A673 (cell line): ENCODE measurements around the gene HPX. TPM values are rescaled to one million over a fixed set of nuclear protein-coding genes. Genes with fewer than 3 reads are reported as not detected.
A peak's percentile ranks its signal among the peaks of the same experiment; 100 is the strongest.

Experiments used
- BruUV-seq: library from RNA; stranded (reverse); fragments of 400-500 nt; replicated peaks from 2 replicates; lab custom pipeline; 2021; lab: Mats Ljungman, UMichigan
- CTCF ChIA-PET: fragments of 300-600 bp; sonication (Branson Sonifier 250); formaldehyde crosslinking; loops from one replicate; lab custom pipeline; 2022; ENCODE audit warnings: antibody characterized with exemption; lab: Charles Lee
- POLR2A ChIA-PET: fragments of 300-600 bp; sonication (Branson Sonifier 250); formaldehyde crosslinking; loops from one replicate; lab custom pipeline; 2022; ENCODE audit warnings: antibody characterized with exemption; ENCODE audit not compliant: low non-redundant PET; lab: Charles Lee
- DNase-seq: peaks from one replicate; pipeline ENCODE4 v3.0.0-alpha.2; 2015; ENCODE audit warnings: low spot score
- H3K27ac ChIP-seq: fragments of 200-600 bp; sonication (generic); 2 replicates; pipeline ENCODE4 v1.5.1; 2016; ENCODE audit warnings: mixed run types, low read depth, mild to moderate bottlenecking, mixed read lengths, antibody characterized with exemption, low read length; ENCODE audit not compliant: poor library complexity, severe bottlenecking
- H3K27me3 ChIP-seq: fragments of 200-600 bp; sonication (generic); replicated peaks from 2 replicates; pipeline ENCODE4 v1.6.1; 2017; ENCODE audit warnings: mixed run types, low read depth, mild to moderate bottlenecking, mixed read lengths, antibody characterized with exemption, low read length; ENCODE audit not compliant: insufficient read depth, poor library complexity
- H3K36me3 ChIP-seq: fragments of 200-600 bp; sonication (generic); 2 replicates; pipeline ENCODE4 v1.6.1; 2016; ENCODE audit warnings: mixed run types, mild to moderate bottlenecking, mixed read lengths, antibody characterized with exemption, low read length; ENCODE audit not compliant: insufficient read depth, poor library complexity, severe bottlenecking
- H3K4me1 ChIP-seq: fragments of 200-600 bp; sonication (generic); 2 replicates; pipeline ENCODE4 v1.6.1; 2017; ENCODE audit warnings: mixed run types, mild to moderate bottlenecking, mixed read lengths, antibody characterized with exemption, low read length; ENCODE audit not compliant: insufficient read depth, poor library complexity, severe bottlenecking
- H3K4me3 ChIP-seq: fragments of 200-600 bp; sonication (generic); 2 replicates; pipeline ENCODE4 v1.5.1; 2016; ENCODE audit warnings: low read depth, mixed run types, mild to moderate bottlenecking, mixed read lengths, low read length; ENCODE audit not compliant: poor library complexity, severe bottlenecking
- H3K9me3 ChIP-seq: fragments of 200-600 bp; sonication (generic); 2 replicates; pipeline ENCODE4 v1.6.1; 2016; ENCODE audit warnings: mixed run types, low read depth, mild to moderate bottlenecking, mixed read lengths, antibody characterized with exemption, low read length; ENCODE audit not compliant: poor library complexity, severe bottlenecking
- CTCF ChIP-seq: fragments of 300-800, 200-600 bp; sonication (generic); conservative IDR thresholded peaks from 2 replicates; pipeline ENCODE4 v1.5.1; 2017; ENCODE audit warnings: low read depth, mild to moderate bottlenecking, antibody characterized with exemption, low read length, moderate library complexity, mixed read lengths
- EZH2 ChIP-seq: fragments of 200-600 bp; sonication (generic); IDR thresholded peaks from 2 replicates; pipeline ENCODE4 v1.6.1; 2017; ENCODE audit warnings: borderline replicate concordance, low read depth, mild to moderate bottlenecking, mixed read lengths, antibody characterized with exemption, low read length; ENCODE audit not compliant: poor library complexity, severe bottlenecking
- intact Hi-C: fragments of 100-400 bp; cut with micrococcal nuclease; formaldehyde crosslinking; loops from one replicate; pipeline ENCODE4 v1.10.0; 2022; ENCODE audit not compliant: unreplicated experiment
- total RNA-seq: library from RNA; stranded (reverse); gene quantifications from 2 replicates; pipeline ENCODE4 v1.2.3, GENCODE V29; 2021

Gene HPX
- total RNA-seq, 1 experiment from 2014 or later: 4.5 TPM

- Histone ChIP-seq H3K4me1 (peaks cover 37% of the 10 kb centered on the region), H3K27me3 (no peaks in the 10 kb centered on the region), H3K9me3 (no peaks in the 10 kb centered on the region), H3K27ac (peak overlapping the region; percentile 93), H3K36me3 (peaks cover 21% of the 10 kb centered on the region), H3K4me3 (peak overlapping the region; percentile 92)
- ChIA-PET CTCF (interaction anchor here (0.6 to 1.7 kb wide), 3 partner anchors 12 to 140 kb away, joined by 3 to 7 read pairs (median 5); no protein-coding TSS in a partner anchor), POLR2A (interaction anchor here (0.6 to 1.0 kb wide), 4 partner anchors 14 to 1508 kb away, joined by 3 to 12 read pairs (median 3); partner anchors contain the start of gene TRIM3)
- TF ChIP-seq EZH2: no peak
- TF ChIP-seq CTCF: no peak
- intact Hi-C loops: no loop called here
- BruUV-seq: TSS peak; percentile 46
- DNase-seq: no peak
Measured at GRCh38 chr11:6390718-6391469, 49.9 kb downstream of the HPX start.

GRCh38 chr11:6389905-6390717, 50.7 kb downstream of the HPX start, which contains the start of gene SMPD1:
TSS of gene SMPD1 (plus strand) at chr11:6390474. CDS start at chr11:6390599, 125 bp downstream.
- POLR2A ChIA-PET: interaction anchor here (0.6 to 1.0 kb wide), 5 partner anchors 13 to 1507 kb away, joined by 3 to 12 read pairs (median 3); partner anchors contain the start of gene TRIM3
- peak within 1 kb of the TSS; percentile 93 for H3K27ac ChIP-seq
- peaks cover 42% of the 10 kb centered on the region for H3K4me1 ChIP-seq
- TF ChIP-seq CTCF (no peak), EZH2 (no peak)
- no peaks in the 10 kb centered on the region for H3K9me3 ChIP-seq
- intact Hi-C loops: loop anchor here (5.0 to 10.0 kb wide), 2 partner anchors 225 to 1282 kb away; partner anchors contain the start of genes CYB5R2, TAF10 and TPP1
- peak; percentile 92 for DNase-seq
- H3K27me3 ChIP-seq: no peaks in the 10 kb centered on the region
- CTCF ChIA-PET: interaction anchor here (0.6 to 1.7 kb wide), 3 partner anchors 11 to 141 kb away, joined by 3 to 7 read pairs (median 5); no protein-coding TSS in a partner anchor
- BruUV-seq: no TSS peak
- H3K4me3 ChIP-seq: peak within 1 kb of the TSS; percentile 92
- peaks cover 20% of the 10 kb centered on the region for H3K36me3 ChIP-seq

DNA sequence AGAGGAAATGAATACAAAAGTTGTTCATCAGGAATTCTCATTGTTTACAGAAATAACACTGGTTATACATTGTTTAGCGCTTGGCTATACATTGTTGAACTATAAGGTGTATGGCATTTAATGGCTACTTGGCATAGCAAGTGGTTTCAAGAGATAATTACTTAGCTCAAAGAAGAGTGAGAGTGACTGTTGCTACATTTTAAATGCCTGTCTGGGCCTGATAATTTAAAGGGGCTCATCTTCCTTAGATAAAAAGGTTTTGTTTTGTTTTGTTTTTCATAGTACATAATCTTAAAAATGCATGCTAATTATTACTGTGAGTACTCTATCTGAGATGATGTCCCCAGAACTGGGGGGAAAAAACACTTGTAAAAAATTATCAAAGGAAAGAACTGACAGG, 52.0 kb downstream of the HPX start:
- peak overlapping the region; percentile 92 for H3K4me3 ChIP-seq
- no peaks in the 10 kb centered on the region for H3K27me3 ChIP-seq
- peaks cover 54% of the 10 kb centered on the region for H3K4me1 ChIP-seq
- H3K9me3 ChIP-seq: no peaks in the 10 kb centered on the region
- no TSS peak for BruUV-seq
- TF ChIP-seq EZH2 (no peak), CTCF (no peak)
- peak overlapping the region; percentile 93 for H3K27ac ChIP-seq
- DNase-seq: no peak
- intact Hi-C loops: loop anchor here (5.0 to 10.0 kb wide), 2 partner anchors 226 to 1284 kb away; partner anchors contain the start of genes CYB5R2, TAF10 and TPP1
- POLR2A ChIA-PET: interaction anchor here (0.6 kb wide), 1 partner anchor 1224 kb away, joined by 3 read pairs; no protein-coding TSS in a partner anchor
- CTCF ChIA-PET: interaction anchor here (0.6 kb wide), 1 partner anchor 294 kb away, joined by 3 read pairs; the partner anchor contains the start of gene MRPL17
- peaks cover 12% of the 10 kb centered on the region for H3K36me3 ChIP-seq
